ENCODE data around the gene SLC30A1.
A peak's percentile ranks its signal among the peaks of the same experiment; 100 is the strongest.

Gene SLC30A1

DNA sequence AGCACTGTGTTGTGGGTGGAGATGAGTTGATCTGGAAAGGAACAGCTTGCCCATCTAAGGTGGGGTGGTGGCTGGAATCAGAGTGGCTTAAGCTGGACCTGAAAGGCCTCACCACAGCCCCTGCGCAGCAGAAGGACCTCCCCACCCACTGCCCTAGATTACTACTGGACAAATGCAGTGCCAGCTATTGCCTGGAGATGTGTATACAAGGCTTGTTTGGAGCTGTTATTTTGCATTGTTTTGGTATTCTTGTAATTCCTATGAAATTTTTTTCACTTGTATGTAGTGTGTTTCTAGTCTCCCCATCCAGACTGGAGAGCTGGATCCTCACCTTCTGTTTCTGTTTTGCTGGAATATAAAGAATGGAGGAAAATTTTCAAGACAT, 1.3 kb upstream of the SLC30A1 start:
- H3K4me3 ChIP-seq (ENCODE audit: low read length in 2 of 2), result no peak overlapping the region
- H3K27ac ChIP-seq (replicated peaks; ENCODE audit: low read length), result no peak overlapping the region

DNA sequence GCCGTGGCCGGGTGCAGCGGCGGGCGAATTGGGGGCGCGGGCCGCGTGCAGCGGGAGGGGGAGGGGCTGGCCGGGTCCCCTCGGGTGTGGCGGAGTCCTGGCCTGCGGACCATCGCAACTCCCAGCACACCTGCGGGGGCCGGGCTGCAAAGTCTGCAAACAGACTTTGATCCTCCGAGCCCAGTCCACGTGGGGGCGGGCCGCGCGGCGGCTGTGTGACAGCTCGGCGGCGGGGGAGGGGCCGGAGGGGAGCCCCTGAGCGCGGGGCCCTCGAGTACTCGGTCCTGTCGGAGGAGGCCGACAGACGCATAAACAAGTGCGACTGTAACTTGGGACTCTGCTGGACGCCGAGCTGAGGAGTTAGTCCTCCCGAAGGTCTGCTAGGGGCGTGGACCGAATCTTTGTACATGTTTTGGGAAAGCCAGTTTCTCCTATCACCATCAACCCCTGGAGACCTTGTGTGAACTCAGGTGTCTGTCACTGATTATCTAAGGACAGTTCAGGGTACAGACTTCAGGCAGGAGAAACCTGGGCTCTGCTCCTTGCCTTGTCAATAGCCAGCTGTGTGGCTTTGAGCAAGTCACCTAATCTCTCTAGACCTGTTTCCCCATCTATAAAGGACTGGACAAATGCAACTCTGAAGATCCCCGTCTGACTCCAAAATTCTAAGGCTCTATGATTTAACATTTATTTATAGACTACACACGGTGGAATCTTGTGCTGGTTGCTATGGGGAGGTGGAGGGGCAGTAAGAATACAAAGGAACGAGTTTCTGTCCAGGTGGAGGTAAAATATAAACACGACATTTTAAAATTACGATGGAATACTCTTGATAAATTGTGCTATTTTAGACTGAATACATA, 710 bp upstream of the SLC30A1 start:
- Histone ChIP-seq H3K36me3 (replicated peaks in 1 of 2; ENCODE audit: control insufficient read depth in 2 of 2, insufficient read depth in 2 of 2, low read length in 2 of 2) (peaks cover 0 to 16% of the 10 kb centered on the region in 2 donors), H3K27me3 (ENCODE audit: control insufficient read depth in 3 of 3, insufficient read depth in 3 of 3, low read depth in 1 of 3, low read length in 3 of 3) (peaks cover 0 to 27% (median 0%) of the 10 kb centered on the region in 3 experiments), H3K18ac (ENCODE audit: low read length) (peak overlapping the region; percentile 2), H4K91ac (ENCODE audit: low read depth, low read length, poor library complexity) (no peak overlapping the region), H3K4me2 (ENCODE audit: insufficient read depth, low read length, poor library complexity, severe bottlenecking) (peak overlapping the region; percentile 71), H2BK15ac (ENCODE audit: low read length) (no peak overlapping the region), H3K27ac (replicated peaks; ENCODE audit: low read length) (no peak overlapping the region), H2BK120ac (ENCODE audit: low read depth, low read length) (no peak overlapping the region), H2AK5ac (ENCODE audit: low read depth, low read length) (no peak overlapping the region), H3K4me3 (ENCODE audit: low read length in 2 of 2) (peak overlapping the region; percentile 82 to 95), H3K14ac (ENCODE audit: low read length) (no peak overlapping the region), H3K4me1 (ENCODE audit: control insufficient read depth in 2 of 2, insufficient read depth in 1 of 2, low read depth in 1 of 2, low read length in 2 of 2) (peaks cover 5 to 19% of the 10 kb centered on the region in 2 donors), H3K79me1 (ENCODE audit: low read depth, low read length) (peaks cover 9% of the 10 kb centered on the region), H3K4ac (ENCODE audit: low read length) (no peak overlapping the region), H2BK5ac (ENCODE audit: low read length) (no peak overlapping the region), H2BK12ac (ENCODE audit: low read length) (no peak overlapping the region), H3K9ac (ENCODE audit: low read depth, low read length, poor library complexity) (peak overlapping the region; percentile 53), H2AFZ (ENCODE audit: low read length) (peak overlapping the region; percentile 98), H3K23ac (ENCODE audit: low read depth, low read length, poor library complexity) (no peak overlapping the region), H4K8ac (ENCODE audit: low read depth, low read length) (no peak overlapping the region), H3K9me3 (replicated peaks in 1 of 2; ENCODE audit: control insufficient read depth in 2 of 2, insufficient read depth in 1 of 2, low read depth in 1 of 2, low read length in 2 of 2) (no peaks in the 10 kb centered on the region)
- DNase-seq (ENCODE audit: low spot score), result no peak
- WGBS, 2 donors (ENCODE audit: extremely low coverage in 2 of 2, insufficient read length in 2 of 2, insufficient replicate concordance in 1 of 2), result no CpG with 5 or more reads among the region's 46 CpGs

More for the DNA sequence above, 1.3 kb upstream of the SLC30A1 start:
- Histone ChIP-seq H2BK12ac (ENCODE audit: low read length) (no peak overlapping the region), H3K4me2 (ENCODE audit: insufficient read depth, low read length, poor library complexity, severe bottlenecking) (no peak overlapping the region), H4K8ac (ENCODE audit: low read depth, low read length) (no peak overlapping the region), H2BK15ac (ENCODE audit: low read length) (no peak overlapping the region), H2AFZ (ENCODE audit: low read length) (no peak overlapping the region), H3K9ac (ENCODE audit: low read depth, low read length, poor library complexity) (no peak overlapping the region), H3K27me3 (ENCODE audit: control insufficient read depth in 3 of 3, insufficient read depth in 3 of 3, low read depth in 1 of 3, low read length in 3 of 3) (peaks cover 0 to 27% (median 0%) of the 10 kb centered on the region in 3 experiments), H3K14ac (ENCODE audit: low read length) (no peak overlapping the region), H3K4ac (ENCODE audit: low read length) (no peak overlapping the region), H4K91ac (ENCODE audit: low read depth, low read length, poor library complexity) (no peak overlapping the region), H3K23ac (ENCODE audit: low read depth, low read length, poor library complexity) (no peak overlapping the region), H2BK120ac (ENCODE audit: low read depth, low read length) (no peak overlapping the region), H2BK5ac (ENCODE audit: low read length) (no peak overlapping the region), H3K36me3 (replicated peaks in 1 of 2; ENCODE audit: control insufficient read depth in 2 of 2, insufficient read depth in 2 of 2, low read length in 2 of 2) (peaks cover 0 to 10% of the 10 kb centered on the region in 2 donors), H3K18ac (ENCODE audit: low read length) (no peak overlapping the region), H3K9me3 (replicated peaks in 1 of 2; ENCODE audit: control insufficient read depth in 2 of 2, insufficient read depth in 1 of 2, low read depth in 1 of 2, low read length in 2 of 2) (no peaks in the 10 kb centered on the region), H2AK5ac (ENCODE audit: low read depth, low read length) (no peak overlapping the region), H3K4me1 (ENCODE audit: control insufficient read depth in 2 of 2, insufficient read depth in 1 of 2, low read depth in 1 of 2, low read length in 2 of 2) (peaks cover 5 to 16% of the 10 kb centered on the region in 2 donors), H3K79me1 (ENCODE audit: low read depth, low read length) (peaks cover 9% of the 10 kb centered on the region)
- WGBS, 2 donors (ENCODE audit: extremely low coverage in 2 of 2, insufficient read length in 2 of 2, insufficient replicate concordance in 1 of 2), result no CpG with 5 or more reads among the region's 1 CpG
- DNase-seq (ENCODE audit: low spot score), result no peak

DNA sequence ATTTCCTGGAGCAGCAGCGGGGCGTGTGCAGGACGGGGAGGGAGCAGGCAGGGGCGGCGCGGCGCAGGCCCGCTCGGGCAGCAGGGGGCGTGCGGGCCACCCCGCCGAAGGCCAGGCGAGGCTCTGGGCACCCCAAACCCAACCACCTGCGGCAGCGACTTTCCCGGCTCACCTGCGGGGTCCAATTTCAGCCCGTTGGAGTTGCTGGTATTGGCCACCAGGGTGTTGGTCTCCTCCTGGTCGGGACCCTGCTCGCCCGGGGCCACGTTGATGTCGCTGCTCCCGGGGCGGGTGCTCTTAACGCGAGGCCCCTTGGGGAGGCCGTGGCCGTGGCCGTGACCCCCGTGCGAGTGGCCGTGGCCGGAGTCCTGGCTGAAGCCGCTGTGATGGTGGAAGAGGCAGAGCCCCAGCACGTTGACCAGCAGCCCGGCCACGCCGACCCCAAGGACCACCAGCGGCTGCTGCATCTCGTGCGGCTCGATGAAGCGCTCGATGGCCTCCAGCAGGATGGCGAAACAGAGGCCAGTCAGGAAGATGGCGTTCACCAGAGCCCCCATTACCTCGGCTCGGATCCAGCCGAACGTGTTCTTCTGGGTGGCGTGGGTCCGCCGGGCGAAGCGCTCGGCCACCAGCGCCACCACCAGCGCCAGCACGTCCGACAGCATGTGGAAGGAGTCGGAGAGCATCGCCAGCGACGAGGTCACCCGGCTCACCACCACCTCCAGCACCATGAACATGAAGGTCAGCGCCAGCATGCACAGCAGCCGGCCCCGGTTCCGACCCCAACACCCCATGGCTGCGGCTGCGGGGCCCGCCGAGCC, 932 bp downstream of the SLC30A1 start:
- no peak overlapping the region for H2BK12ac ChIP-seq (ENCODE audit: low read length)
- H3K18ac ChIP-seq (ENCODE audit: low read length), result peak overlapping the region; percentile 99
- H3K9ac ChIP-seq (ENCODE audit: low read depth, low read length, poor library complexity), result peak overlapping the region; percentile 96
- H3K27me3 ChIP-seq (ENCODE audit: control insufficient read depth in 3 of 3, insufficient read depth in 3 of 3, low read depth in 1 of 3, low read length in 3 of 3), result peaks cover 0 to 24% (median 0%) of the 10 kb centered on the region in 3 experiments
- H3K4me3 ChIP-seq (ENCODE audit: low read length in 2 of 2), result peak overlapping the region; percentile 95 to 97
- H3K36me3 ChIP-seq (replicated peaks in 1 of 2; ENCODE audit: control insufficient read depth in 2 of 2, insufficient read depth in 2 of 2, low read length in 2 of 2), result peaks cover 0 to 30% of the 10 kb centered on the region in 2 donors
- peak; percentile 57 for DNase-seq (ENCODE audit: low spot score)
- H3K9me3 ChIP-seq (replicated peaks in 1 of 2; ENCODE audit: control insufficient read depth in 2 of 2, insufficient read depth in 1 of 2, low read depth in 1 of 2, low read length in 2 of 2), result no peaks in the 10 kb centered on the region
- peak overlapping the region; percentile 97 for H2BK15ac ChIP-seq (ENCODE audit: low read length)
- H3K79me1 ChIP-seq (ENCODE audit: low read depth, low read length), result peaks cover 9% of the 10 kb centered on the region
- peak overlapping the region; percentile 71 for H2BK5ac ChIP-seq (ENCODE audit: low read length)
- H3K27ac ChIP-seq (replicated peaks; ENCODE audit: low read length), result no peak overlapping the region
- WGBS, 2 donors (ENCODE audit: extremely low coverage in 2 of 2, insufficient read length in 2 of 2, insufficient replicate concordance in 1 of 2), result no CpG with 5 or more reads among the region's 75 CpGs
- H2AK5ac ChIP-seq (ENCODE audit: low read depth, low read length), result peak overlapping the region; percentile 86
- H4K8ac ChIP-seq (ENCODE audit: low read depth, low read length), result peak overlapping the region; percentile 23
- H2BK120ac ChIP-seq (ENCODE audit: low read depth, low read length), result peak overlapping the region; percentile 93
- H3K4me2 ChIP-seq (ENCODE audit: insufficient read depth, low read length, poor library complexity, severe bottlenecking), result peak overlapping the region; percentile 99
- H3K4ac ChIP-seq (ENCODE audit: low read length), result peak overlapping the region; percentile 91
- H2AFZ ChIP-seq (ENCODE audit: low read length), result peak overlapping the region; percentile 98
- peak overlapping the region; percentile 7 for H4K91ac ChIP-seq (ENCODE audit: low read depth, low read length, poor library complexity)
- peak overlapping the region; percentile 98 for H3K23ac ChIP-seq (ENCODE audit: low read depth, low read length, poor library complexity)
- peak overlapping the region; percentile 90 for H3K14ac ChIP-seq (ENCODE audit: low read length)
- peaks cover 5 to 19% of the 10 kb centered on the region in 2 donors for H3K4me1 ChIP-seq (ENCODE audit: control insufficient read depth in 2 of 2, insufficient read depth in 1 of 2, low read depth in 1 of 2, low read length in 2 of 2)

All from neuronal stem cell (in vitro differentiated cells).